HG03025 (cell line): ENCODE data around the gene CA11.
"Not testable (repeated sequence)": the region's sequence is repeated elsewhere in the genome, so short reads cannot be mapped to it uniquely, and the experiment has no call there.

Experiments
- ATAC-seq: cut with Tn5 transposase; IDR thresholded peaks from one replicate; pipeline ENCODE4 v1.9.1; 2021; ENCODE audit warnings: mild to moderate bottlenecking, moderate library complexity; ENCODE audit not compliant: unreplicated experiment, low FRiP score

CA11 gene

GRCh38 chr19:48646001-48646721, at the start of gene CA11:
Gene CA11 (minus strand): TSS chr19:48646187. CDS start chr19:48645632, 555 bp downstream.
- peak; percentile 51 for ATAC-seq

DNA sequence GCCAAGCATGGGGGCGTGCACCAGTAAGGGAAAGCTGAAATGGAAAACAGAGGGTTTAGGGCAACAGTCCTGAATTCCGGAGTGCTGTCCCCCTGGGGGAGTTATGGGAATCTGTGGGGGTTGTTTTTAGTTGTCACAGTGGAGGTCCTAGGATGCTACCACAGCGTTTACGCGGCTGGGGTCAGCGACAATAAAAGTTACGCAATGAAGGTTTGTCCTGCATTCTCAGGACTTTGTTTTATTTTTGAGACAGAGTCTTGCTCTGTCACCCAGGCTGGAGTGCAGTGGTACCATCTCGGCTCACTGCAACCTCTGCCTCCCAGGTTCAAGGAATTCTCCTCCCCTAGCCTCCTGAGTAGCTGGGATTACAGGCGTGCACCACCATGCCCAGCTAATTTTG, 47.6 kb upstream of the CA11 start:
- ATAC-seq = not testable (repeated sequence)

- no peak for ATAC-seq
Measured at GRCh38 chr19:48689449-48689848, 43.5 kb upstream of the CA11 start.

DNA sequence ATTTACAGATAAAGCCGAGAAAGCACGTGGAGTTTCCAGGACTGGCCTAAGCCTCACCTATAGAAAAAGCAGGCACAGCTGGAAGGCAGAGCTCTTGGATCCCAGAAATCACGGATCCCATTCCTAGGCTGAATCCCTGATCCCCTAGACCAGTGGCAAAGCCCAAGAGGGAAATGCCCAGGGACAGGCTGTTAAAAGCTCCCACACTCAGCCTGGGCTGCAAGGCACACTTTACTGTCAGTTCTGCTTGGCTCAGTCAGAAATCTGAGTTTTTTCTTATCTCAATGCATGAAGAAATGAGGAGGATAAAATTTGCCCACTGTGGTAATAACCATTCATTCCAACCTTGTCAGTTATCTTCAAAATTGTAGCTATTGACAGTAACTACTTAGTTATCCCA, 41.8 kb upstream of the CA11 start:
- no peak for ATAC-seq

DNA sequence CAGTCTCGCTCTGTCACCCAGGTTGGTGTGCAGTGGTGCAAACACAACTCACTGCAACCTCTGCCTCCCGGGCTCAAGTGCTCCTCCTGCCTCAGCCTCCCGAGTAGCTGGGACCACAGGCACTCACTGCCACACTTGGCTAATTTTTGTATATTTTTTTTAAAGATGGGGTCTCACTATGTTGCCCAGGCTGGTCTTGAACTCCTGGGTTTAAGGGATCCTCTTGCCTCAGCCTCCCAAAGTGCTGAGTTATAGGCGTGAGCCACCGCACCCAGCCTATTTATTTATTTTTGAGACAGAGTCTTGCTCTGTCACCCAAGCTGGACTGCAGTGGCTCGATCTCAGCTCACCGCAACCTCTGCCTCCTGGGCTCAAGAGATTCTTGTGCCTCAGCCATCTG, 40.6 kb upstream of the CA11 start:
- ATAC-seq = not testable (repeated sequence)

DNA sequence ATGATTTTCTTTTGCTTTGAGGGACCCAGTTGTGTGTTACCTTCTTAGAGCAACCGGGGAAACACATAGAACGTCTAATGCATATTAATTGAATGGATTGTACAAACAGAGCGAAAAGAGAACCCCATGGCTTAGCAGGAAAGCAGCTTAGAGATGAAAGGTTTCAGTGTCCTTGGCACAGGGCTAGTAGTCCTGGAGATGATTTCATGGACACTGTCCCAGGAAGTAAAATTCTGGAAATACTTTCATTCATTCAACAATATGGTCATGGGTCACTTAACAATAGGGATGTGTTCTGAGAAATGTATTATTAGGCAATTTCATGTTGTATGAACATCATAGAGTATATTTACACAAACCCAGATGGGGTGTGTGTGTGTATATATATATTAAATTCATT, 40.1 kb upstream of the CA11 start:
- ATAC-seq = no peak

GRCh38 chr19:48685583-48685982, 39.6 kb upstream of the CA11 start:
- ATAC-seq = no peak

DNA sequence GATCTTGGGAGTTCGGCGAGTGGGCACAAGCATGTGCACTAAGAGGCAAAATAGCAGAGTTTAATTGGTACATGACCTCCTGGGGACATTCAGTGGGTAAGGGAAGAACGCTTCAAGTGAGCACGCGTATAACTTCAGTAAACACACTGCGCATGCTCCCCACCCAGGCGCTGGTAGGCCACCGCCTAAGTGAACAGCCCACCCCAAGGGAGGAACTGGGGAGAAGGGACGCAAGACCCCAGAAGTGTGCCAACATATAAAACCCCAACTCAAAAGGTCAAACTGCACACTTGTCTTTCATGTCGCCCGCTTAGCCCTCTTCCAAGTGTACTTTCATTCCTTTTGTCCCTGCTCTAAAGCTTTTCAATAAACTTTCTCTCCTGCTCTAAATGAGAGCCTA, 37.4 kb upstream of the CA11 start:
- ATAC-seq = no peak

- ATAC-seq = no peak
Measured at GRCh38 chr19:48681127-48681470, 35.1 kb upstream of the CA11 start.

DNA sequence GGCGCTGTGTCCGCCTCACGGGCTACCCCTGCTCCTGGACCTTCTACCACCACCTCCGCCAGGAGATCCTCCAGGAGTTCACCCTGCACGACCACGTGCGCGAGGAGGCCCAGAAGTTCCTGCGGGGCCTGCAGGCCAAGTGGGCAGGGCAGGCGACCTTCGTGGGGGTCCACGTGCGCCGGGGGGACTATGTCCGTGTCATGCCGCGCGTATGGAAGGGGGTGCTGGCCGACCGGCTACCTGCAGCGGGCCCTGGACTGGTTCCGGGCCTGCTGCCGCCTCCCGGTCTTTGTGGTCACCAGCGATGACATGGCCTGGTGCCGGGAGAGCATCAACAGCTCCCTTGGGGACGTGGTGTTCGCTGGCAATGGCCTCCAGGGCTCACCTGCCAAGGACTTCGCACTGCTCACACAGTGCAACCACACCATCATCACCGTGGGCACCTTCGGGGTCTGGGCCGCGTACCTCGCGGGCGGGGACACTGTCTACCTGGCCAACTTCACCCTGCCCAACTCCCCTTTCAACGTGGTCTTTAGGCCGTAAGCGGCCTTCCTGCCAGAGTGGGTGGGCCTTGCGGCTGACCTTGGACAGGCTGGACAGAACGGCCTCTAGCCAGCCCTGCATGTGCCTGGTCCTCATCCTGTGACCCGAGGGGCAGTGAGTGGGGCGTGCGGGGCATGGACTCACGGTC, 34.6 kb upstream of the CA11 start:
- no peak for ATAC-seq

DNA sequence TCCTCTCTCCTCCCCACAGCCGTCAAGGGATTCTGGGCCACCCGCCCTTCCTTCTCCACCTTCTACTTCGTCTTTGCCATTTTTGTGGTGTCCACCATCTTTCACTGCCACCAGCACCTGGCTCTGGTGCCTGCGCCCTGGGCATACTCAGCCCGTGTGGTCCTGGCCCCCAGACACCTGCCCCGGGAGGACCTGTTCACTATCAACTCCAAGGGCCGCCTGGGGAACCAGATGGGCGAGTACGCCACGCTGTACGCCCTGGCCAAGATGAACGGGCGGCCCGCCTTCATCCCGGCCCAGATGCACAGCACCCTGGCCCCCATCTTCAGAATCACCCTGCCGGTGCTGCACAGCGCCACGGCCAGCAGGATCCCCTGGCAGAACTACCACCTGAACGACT, 34.0 kb upstream of the CA11 start:
- ATAC-seq = not testable (repeated sequence)

DNA sequence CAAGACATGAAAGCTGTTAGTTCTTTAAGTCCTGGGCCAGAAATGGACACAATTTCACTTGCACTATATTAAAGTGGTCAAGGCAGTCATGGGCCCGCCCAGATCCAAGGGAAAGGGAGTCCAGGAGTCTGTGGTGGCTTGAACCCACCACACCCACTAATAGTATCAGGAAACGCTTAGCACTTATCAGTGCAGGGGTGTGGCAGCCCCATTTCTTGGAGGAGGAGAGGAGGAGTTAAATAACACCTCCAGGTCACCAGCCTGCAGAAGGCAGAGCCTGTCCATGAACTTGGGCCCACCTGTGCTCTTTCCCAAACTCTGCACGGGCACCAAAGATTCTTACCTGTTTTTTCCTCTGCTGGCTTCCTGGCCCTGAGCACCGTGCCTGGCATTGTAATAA, 32.2 kb upstream of the CA11 start:
- ATAC-seq = no peak

DNA sequence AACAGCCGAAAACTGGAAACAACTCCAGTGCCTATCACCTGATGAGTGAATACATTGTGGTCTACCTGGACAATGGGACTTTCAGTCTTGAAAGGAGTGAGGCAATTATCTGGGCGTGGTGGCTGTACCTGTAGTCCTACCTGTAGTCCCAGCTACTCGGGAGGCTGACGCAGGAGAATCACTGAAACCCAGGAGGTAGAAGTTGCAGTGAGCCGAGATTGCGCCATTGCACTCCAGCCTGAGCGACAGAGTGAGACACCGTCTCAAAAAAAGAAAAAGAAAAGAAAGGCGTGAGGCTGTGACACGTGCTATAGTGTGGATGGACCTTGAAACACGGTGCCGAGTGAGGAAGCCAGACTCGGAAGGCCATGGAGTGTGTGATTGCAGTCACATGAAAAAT, 30.9 kb upstream of the CA11 start:
- ATAC-seq = no peak

GRCh38 chr19:48676487-48676886, 30.5 kb upstream of the CA11 start:
- ATAC-seq = no peak

DNA sequence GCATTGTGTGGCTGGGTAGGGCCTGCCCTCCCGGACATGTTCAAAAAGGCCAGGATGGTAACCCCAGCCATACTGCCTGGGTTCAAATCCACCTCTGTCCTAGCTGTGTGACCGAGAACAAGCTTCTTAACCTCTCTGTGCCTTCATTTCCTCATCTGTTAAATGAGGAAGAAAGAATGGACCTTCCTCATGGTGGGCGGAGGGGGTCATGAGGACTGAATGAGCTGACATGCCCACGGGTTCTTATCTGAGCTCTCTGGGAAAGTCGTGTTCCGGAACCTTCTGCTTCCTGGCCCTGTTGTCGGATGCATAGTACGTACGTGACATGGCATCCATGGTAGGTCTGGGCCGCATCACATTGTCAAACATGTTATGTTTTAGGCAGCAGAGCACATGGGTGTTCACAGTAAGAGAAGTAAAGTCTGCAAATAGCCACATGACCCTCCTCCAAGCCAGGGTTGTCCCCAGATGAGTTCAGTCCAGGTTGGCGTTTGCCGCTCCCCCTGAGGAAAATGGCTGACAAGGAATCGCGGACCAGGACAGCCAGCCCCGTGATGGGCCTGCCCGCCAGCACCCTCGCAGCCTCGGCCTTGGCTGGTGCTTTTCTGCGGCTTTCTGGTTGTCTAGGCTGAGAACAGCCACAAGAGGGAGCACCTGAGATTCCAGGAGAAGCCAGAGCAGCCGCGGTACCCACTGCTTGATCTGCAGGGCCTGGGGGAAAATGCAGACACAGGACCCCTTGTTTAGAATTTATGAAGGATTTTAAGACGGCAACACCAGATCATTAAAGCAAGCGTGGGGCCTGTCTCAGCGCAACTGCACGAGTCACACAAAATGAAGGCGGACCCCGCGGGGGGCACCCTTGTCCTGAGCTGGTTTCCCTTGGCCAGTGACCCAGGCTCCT, 29.2 kb upstream of the CA11 start:
- ATAC-seq = no peak

- ATAC-seq = no peak
Measured at GRCh38 chr19:48674216-48674809, 28.3 kb upstream of the CA11 start.

- ATAC-seq = no peak
Measured at GRCh38 chr19:48673436-48674100, 27.6 kb upstream of the CA11 start.

DNA sequence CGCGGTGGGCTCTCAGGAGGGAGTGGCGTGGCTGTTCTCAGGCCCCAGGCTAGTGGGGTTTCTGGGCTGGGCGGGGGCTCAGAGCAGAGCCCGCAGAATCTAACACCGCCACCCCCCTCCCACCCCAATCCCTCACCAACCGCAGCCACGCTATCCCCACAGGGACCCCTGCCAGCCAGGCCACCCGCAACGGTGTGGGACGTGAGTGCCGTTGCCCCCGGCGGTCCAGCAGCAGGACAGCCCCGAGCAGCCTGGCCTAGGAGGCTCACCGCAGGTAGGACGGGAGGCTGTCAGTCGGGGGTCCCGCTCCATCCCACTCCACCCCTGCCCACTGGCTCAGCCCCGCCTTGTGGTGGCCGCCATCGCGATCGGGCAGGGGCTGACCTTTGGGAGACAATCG, 27.0 kb upstream of the CA11 start, which contains the start of gene NTN5:
Gene NTN5, minus strand, starts transcription at position 24 of the 400 bp plus-strand sequence. CDS start 2,031 bp downstream, outside the sequence.
- ATAC-seq = no peak

GRCh38 chr19:48671446-48671995, 25.5 kb upstream of the CA11 start:
- no peak for ATAC-seq
